ENCODE measurements around the gene SLC40A1.
"Not testable (repeated sequence)": the region's sequence is repeated elsewhere in the genome, so short reads cannot be mapped to it uniquely, and the experiment has no call there.

Gene SLC40A1

DNA sequence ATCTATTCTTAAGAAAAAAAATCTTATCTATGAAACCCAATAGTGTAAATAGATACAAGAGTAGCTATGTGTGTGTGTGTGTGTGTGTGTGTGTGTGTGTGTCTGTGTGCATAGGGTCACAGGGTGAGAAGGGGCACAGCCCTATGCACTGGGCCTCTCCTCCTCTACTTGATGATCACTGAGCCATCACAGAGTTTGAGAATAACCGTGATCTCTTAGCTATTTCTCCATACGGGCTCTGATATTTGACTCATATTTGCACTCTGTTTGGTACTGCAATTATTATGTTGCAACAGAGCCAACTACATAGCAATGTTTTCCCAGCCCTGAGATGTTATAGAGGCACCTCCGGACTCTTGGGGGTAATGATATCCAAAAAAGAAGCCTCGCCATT, 28.8 kb upstream of the SLC40A1 start:
- Mint-ChIP-seq H3K27me3 (no peaks in the 10 kb centered on the region), H3K4me1 (ENCODE audit: low read depth) (no peaks in the 10 kb centered on the region), H3K36me3 (ENCODE audit: low read depth) (no peaks in the 10 kb centered on the region), H3K9me3 (no peaks in the 10 kb centered on the region), H3K4me3 (no peak overlapping the region), H3K27ac (no peak overlapping the region)

DNA sequence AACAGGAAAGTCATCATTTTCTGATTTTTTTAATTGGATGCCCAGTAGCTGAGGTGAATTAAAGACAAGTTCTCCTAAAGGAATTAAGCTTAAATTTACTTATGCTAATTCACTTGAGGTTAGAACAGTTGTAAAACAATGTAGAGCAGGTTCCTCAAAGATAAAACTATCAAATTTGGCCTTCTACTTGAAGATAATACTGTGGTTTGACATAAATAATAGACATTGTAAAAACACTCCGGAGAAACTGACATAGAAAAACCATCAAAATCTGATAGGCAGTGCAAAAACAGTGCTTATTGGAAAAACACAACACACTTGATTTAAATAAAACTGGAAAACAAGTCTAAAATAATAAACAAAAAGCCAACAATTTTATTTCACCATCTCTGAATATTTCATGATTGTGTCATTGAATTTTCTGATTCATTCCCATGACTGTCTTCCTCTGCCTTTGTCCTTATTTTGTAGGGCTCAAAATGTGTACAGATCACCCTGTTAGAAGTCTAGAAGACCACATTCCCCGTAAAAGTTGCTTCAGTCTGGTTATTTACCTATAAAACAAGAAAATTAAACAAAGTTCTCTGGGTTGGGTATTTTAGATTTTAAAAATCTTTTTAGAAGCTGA, 28.3 kb upstream of the SLC40A1 start:
- H3K4me3 Mint-ChIP-seq: no peak overlapping the region
- H3K36me3 Mint-ChIP-seq (ENCODE audit: low read depth): no peaks in the 10 kb centered on the region
- no peaks in the 10 kb centered on the region for H3K9me3 Mint-ChIP-seq
- no peaks in the 10 kb centered on the region for H3K27me3 Mint-ChIP-seq
- no peaks in the 10 kb centered on the region for H3K4me1 Mint-ChIP-seq (ENCODE audit: low read depth)
- no peak overlapping the region for H3K27ac Mint-ChIP-seq

DNA sequence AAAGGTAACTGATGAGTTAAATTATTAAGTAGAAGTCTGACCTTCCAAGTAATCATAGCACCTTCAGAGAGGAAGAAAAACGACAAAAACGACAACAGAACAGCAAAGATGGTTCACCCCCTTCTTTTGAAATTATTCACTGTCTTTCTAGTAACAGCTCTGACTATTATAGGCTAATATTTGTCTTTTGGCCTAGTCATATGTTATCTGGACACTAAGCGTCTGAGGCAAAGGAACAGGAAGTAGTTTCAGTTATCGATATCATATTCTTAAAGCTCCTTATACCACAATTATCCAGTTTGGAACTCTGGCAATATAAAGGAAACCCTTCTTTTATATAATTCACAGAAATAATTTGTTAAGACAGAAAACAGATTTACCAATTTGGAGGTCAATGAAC, 27.6 kb upstream of the SLC40A1 start:
- H3K27me3 Mint-ChIP-seq: no peaks in the 10 kb centered on the region
- no peaks in the 10 kb centered on the region for H3K9me3 Mint-ChIP-seq
- H3K36me3 Mint-ChIP-seq (ENCODE audit: low read depth): no peaks in the 10 kb centered on the region
- no peaks in the 10 kb centered on the region for H3K4me1 Mint-ChIP-seq (ENCODE audit: low read depth)
- H3K27ac Mint-ChIP-seq: no peak overlapping the region
- no peak overlapping the region for H3K4me3 Mint-ChIP-seq

DNA sequence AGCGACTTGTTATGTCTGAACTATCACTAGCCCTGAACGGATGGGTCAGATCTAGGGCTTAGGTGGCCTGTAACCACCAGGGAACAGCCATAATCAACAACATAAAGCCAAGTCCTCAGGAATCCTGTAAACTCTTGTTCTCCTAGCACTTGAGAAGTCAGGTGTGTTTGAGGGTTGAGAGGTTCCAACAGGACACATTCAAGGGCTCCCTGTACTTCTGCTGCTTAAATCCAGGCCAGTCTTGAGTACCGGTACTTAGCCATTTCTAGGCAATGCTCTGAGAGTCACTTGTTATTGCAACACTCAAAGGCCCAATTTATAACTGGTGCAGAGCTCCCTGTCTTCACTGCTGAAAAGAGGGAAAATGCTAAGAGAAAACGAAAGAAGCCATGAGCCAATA, 21.6 kb upstream of the SLC40A1 start:
- Mint-ChIP-seq H3K4me1 (ENCODE audit: low read depth) (no peaks in the 10 kb centered on the region), H3K36me3 (ENCODE audit: low read depth) (no peaks in the 10 kb centered on the region), H3K9me3 (no peaks in the 10 kb centered on the region), H3K4me3 (no peak overlapping the region), H3K27me3 (peaks cover 7% of the 10 kb centered on the region), H3K27ac (no peak overlapping the region)

DNA sequence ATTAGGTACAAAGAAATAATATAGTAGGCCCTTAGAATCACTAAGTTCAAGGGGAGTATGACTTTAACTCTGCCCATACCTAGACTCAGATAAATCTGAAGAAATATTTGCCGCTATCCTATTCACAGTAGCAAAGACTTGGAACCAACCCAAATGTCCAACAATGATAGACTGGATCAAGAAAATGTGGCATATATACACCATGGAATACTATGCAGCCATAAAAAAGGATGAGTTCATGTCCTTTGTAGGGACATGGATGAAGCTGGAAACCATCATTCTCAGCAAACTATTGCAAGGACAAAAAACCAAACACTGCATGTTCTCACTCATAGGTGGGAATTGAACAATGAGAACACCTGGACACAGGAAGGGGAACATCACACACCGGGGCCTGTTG, 21.1 kb upstream of the SLC40A1 start:
- H3K27me3 Mint-ChIP-seq; H3K4me1 Mint-ChIP-seq (ENCODE audit: low read depth); H3K36me3 Mint-ChIP-seq (ENCODE audit: low read depth); H3K27ac Mint-ChIP-seq; H3K9me3 Mint-ChIP-seq; H3K4me3 Mint-ChIP-seq: not testable (repeated sequence)

DNA sequence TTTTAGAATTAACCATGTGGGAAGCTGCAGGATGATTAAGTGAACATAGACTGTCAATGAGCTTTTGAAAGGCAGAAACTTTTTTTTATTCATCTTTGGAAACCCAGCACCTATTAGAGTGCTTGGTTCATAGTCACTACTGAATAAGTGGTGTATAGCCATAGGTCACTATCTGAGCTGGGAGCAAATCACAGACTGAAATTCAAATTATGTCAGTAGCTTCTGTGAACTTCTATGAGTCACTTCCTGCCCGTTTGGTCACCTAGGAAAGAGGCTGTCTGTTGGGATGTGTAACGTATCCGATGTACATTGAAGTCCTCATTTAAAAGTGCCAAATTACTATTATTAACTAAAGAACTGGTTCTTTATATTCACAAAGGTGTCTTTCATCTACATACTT, 20.5 kb upstream of the SLC40A1 start:
- no peak overlapping the region for H3K27ac Mint-ChIP-seq
- no peak overlapping the region for H3K4me3 Mint-ChIP-seq
- peaks cover 7% of the 10 kb centered on the region for H3K27me3 Mint-ChIP-seq
- H3K36me3 Mint-ChIP-seq (ENCODE audit: low read depth): no peaks in the 10 kb centered on the region
- no peaks in the 10 kb centered on the region for H3K9me3 Mint-ChIP-seq
- H3K4me1 Mint-ChIP-seq (ENCODE audit: low read depth): no peaks in the 10 kb centered on the region

DNA sequence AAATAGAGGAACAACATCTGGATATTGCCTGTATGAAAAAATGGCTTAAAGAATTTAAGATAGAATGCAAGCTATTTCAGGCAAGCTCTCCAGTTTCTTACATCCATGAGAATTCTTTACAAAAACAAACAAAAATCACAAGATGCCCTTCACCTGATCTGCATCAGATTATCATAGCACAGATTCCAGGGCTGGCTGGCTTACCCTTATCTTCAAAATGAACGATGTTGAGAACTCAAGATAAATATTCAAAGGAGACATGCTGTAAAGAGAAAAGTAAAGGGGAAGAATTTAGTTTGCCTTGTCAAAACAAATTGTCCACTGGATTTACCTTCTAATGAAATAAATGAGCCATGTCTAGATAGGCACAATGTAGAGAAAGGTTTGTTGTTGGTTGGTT, 18.7 kb upstream of the SLC40A1 start:
- Mint-ChIP-seq H3K36me3 (ENCODE audit: low read depth) (no peaks in the 10 kb centered on the region), H3K4me3 (no peak overlapping the region), H3K4me1 (ENCODE audit: low read depth) (no peaks in the 10 kb centered on the region), H3K27ac (no peak overlapping the region), H3K9me3 (no peaks in the 10 kb centered on the region), H3K27me3 (peaks cover 7% of the 10 kb centered on the region)

DNA sequence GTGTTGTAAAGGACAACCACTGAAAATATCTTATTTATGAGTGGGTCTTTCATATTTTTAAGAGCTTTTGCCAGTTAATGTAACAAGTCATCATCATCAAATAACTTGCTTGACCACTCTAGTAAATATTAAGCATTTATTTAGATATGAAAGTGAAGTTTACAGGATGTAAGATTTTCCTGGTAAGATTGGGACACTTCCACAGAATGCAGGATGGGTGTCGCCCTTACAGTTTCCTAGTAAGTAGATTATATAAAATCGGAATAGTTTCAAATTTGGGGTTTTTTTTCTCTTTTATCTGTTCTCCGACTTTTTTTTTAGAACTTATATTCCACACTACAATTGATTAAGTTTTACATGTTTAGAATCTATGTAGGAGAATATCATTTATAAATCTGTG, 14.8 kb upstream of the SLC40A1 start:
- H3K9me3 Mint-ChIP-seq: peaks cover 1% of the 10 kb centered on the region
- no peaks in the 10 kb centered on the region for H3K36me3 Mint-ChIP-seq (ENCODE audit: low read depth)
- peaks cover 21% of the 10 kb centered on the region for H3K4me1 Mint-ChIP-seq (ENCODE audit: low read depth)
- H3K27me3 Mint-ChIP-seq: peaks cover 7% of the 10 kb centered on the region
- H3K27ac Mint-ChIP-seq: no peak overlapping the region
- no peak overlapping the region for H3K4me3 Mint-ChIP-seq

DNA sequence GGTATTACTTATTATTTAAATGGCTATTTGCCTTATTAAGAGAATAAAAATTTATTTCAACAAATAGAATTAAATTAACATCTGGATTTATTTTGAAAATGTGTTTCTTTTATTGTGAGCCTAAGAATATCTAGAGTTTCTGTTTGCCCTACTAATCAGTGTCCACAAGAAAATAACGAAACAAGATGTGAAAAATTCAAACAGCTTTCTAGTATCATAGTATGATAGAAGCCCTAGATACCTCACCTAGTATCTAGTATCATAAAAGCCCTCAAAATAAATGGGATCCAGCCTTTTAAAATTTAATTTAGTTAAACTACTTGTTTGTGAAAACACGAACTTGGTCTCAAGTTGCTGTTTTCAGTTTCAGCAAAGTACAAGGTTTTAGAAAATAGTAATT, 13.7 kb upstream of the SLC40A1 start:
- Mint-ChIP-seq H3K36me3 (ENCODE audit: low read depth) (no peaks in the 10 kb centered on the region), H3K27me3 (peaks cover 1% of the 10 kb centered on the region), H3K4me3 (no peak overlapping the region), H3K9me3 (peaks cover 5% of the 10 kb centered on the region), H3K4me1 (ENCODE audit: low read depth) (peaks cover 21% of the 10 kb centered on the region), H3K27ac (no peak overlapping the region)

DNA sequence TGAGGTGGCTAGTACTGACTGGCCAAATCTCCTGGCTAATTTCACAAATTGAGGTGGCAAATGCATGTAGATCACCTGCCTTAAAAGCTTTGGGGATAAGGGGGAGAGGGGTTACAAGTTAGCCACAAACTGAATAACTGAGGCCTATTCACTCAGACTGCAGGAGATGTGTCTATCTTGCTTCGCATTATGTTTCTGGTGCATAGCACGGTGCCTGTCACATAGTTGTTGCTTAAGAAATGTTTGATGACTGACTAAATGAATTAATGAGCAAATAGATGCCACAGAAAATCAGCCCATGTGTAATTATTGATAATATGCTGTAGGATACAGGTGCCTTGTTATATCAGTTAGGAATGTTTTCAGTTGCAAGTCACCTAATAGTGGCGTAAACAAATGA, 12.5 kb upstream of the SLC40A1 start:
- H3K27me3 Mint-ChIP-seq: no peaks in the 10 kb centered on the region
- H3K36me3 Mint-ChIP-seq (ENCODE audit: low read depth): no peaks in the 10 kb centered on the region
- H3K4me3 Mint-ChIP-seq: no peak overlapping the region
- peaks cover 21% of the 10 kb centered on the region for H3K4me1 Mint-ChIP-seq (ENCODE audit: low read depth)
- no peak overlapping the region for H3K27ac Mint-ChIP-seq
- H3K9me3 Mint-ChIP-seq: peaks cover 5% of the 10 kb centered on the region

DNA sequence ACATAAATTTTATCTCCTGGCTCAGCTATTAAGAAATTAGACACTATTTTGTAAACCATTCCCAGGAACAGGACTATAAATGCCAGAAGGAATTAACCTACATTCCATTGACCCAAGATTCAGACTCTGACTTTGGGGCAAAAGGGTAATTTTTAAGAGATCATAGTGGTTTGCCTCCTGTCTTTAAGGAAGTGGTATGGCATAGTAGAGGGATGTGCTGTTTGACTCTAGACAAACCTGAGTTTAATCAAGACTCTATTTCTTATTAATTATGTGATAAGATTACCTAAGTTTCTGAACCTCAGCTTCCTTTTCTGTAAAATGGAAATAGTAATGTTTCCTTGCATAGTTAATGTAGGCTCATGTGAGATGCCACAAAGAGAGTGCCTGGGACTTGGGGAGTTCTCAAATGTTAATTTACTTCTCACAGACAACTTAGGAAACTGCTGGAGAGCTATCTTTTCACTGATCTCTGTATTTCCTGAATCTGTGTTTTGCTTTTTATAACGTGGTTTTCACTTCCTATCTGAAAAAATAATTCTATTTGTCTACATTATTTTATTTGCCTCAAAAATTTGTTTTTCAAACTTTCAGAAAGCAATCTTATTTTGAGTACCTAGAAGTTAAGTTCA, 11.9 kb upstream of the SLC40A1 start:
- H3K4me3 Mint-ChIP-seq: no peak overlapping the region
- H3K9me3 Mint-ChIP-seq: peaks cover 5% of the 10 kb centered on the region
- no peaks in the 10 kb centered on the region for H3K27me3 Mint-ChIP-seq
- H3K27ac Mint-ChIP-seq: no peak overlapping the region
- H3K36me3 Mint-ChIP-seq (ENCODE audit: low read depth): no peaks in the 10 kb centered on the region
- peaks cover 21% of the 10 kb centered on the region for H3K4me1 Mint-ChIP-seq (ENCODE audit: low read depth)

DNA sequence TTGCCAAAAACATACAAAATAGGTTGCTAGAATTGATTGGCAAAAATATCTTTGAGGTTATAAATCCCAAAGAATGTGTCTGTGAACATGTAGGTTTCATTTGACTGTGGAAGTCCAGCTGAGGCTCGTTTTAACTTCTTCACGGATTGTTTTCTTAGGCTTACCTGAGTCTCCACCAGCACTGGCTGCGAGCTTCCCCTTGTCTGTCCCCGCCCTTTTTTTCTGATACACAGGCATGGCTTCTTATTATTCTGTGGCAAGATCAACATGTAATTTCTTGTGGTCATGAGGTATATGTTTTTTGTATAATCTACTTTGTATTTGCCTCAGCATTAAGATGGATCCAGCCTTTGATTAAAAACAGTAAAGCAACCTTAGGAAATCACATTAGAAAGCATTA, 7.2 kb upstream of the SLC40A1 start:
- peaks cover 19% of the 10 kb centered on the region for H3K27me3 Mint-ChIP-seq
- H3K4me1 Mint-ChIP-seq (ENCODE audit: low read depth): peaks cover 13% of the 10 kb centered on the region
- no peaks in the 10 kb centered on the region for H3K36me3 Mint-ChIP-seq (ENCODE audit: low read depth)
- H3K9me3 Mint-ChIP-seq: peaks cover 5% of the 10 kb centered on the region
- H3K4me3 Mint-ChIP-seq: no peak overlapping the region
- no peak overlapping the region for H3K27ac Mint-ChIP-seq

DNA sequence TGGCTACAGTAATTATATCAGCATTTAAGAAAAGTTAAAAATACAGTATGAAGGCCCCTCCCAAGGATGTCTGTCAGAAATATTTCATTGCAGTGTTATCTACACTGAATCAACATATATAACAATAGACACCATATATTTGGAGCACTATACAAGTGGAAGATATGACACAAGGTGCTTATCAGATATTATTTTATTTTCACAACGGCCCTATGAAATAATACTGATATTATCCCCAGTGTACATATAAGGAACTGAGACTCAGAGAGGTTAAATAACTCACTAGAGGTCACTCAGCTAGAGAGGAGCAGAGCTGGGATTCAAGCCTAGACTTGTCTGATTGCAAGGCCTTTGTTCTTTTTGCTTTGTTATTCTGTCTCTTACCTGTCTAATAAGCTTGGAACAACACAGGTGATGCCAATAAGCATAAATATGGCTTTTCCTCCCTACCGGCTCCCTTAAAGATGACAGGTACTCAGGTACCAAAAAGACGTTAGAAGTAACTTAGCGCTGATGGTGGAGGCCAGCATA, 4.7 kb upstream of the SLC40A1 start:
- peaks cover 36% of the 10 kb centered on the region for H3K27me3 Mint-ChIP-seq
- peaks cover 8% of the 10 kb centered on the region for H3K4me1 Mint-ChIP-seq (ENCODE audit: low read depth)
- H3K4me3 Mint-ChIP-seq: no peak overlapping the region
- no peak overlapping the region for H3K27ac Mint-ChIP-seq
- peaks cover 3% of the 10 kb centered on the region for H3K9me3 Mint-ChIP-seq
- no peaks in the 10 kb centered on the region for H3K36me3 Mint-ChIP-seq (ENCODE audit: low read depth)

DNA sequence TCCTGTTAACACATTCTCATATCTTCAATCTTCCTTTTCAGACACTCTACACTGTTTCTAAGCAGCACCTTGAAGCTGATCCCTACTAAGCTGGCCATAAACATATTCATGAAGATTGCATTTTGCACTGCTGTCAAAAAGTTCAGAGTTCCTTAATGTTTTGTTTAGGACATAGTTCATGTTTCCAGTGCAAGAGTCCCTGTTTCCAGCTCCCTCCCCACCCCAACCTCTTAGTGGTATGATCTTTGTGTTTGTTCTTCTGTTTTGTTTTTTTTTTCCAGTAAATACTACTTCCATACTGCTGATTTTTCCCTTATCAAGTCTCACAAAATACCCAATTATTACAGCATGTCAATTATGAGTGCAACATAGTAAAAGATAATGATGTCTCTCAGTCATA, 4.1 kb upstream of the SLC40A1 start:
- Mint-ChIP-seq H3K27ac (no peak overlapping the region), H3K4me1 (ENCODE audit: low read depth) (peaks cover 14% of the 10 kb centered on the region), H3K9me3 (no peaks in the 10 kb centered on the region), H3K36me3 (ENCODE audit: low read depth) (no peaks in the 10 kb centered on the region), H3K27me3 (peaks cover 41% of the 10 kb centered on the region), H3K4me3 (no peak overlapping the region)

DNA sequence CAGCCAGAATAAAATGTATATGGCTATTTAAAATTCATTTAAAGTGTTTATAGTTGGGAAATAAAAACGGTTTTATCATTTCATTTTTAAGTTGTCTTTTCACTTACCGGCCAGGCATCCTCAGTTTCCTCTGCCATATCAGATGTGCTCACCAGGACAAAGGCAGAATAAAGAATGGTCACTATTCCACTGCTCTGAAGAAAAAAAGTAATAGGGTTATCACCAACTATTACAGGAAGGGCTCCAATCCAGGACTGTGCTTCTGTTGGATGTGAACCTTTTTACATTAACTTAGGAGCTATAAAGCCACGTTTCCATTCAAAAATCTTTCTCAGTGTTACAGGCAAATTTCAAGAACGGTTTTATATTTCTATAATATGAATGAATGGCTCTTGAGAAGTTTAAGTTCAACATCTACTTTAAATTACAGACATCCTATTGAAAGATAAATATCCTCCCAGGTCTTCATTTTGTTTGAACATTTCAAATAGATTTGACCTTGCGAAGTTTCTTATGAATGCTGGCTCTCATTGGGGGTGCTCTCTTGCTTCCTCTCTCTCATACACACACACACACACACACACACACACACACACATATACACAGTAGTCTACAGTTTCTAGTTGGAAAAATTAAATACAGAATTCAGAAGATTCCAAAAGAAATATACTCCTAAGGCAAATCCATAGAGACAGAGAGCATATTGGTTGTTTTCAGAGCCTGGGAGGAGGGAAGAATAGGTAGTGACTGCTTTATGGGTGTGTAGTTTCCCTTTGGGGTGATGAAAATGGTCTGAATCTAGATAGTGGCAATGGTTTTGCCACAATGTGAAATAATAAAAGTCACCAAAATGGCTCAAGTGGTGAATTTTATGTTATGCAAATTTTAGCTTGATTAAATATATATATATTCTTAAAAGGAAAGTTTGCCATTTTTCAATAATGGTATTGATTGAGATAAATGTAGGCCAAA, 2.9 kb upstream of the SLC40A1 start:
- Mint-ChIP-seq H3K36me3 (ENCODE audit: low read depth) (no peaks in the 10 kb centered on the region), H3K4me1 (ENCODE audit: low read depth) (peaks cover 19% of the 10 kb centered on the region), H3K4me3 (no peak overlapping the region), H3K27me3 (peaks cover 51% of the 10 kb centered on the region), H3K27ac (no peak overlapping the region), H3K9me3 (no peaks in the 10 kb centered on the region)
